ENCODE measurements around the gene ZAP70. TPM values are rescaled to one million over a fixed set of nuclear protein-coding genes. Genes with fewer than 3 reads are reported as not detected.

ZAP70 gene
- polyA plus RNA-seq, 1 donor (not counting 4 experiments of a cell fraction or from before 2014, with no cell fraction given), result 1.6 TPM

GRCh38 chr2:97663962-97664635 is 49.3 kb upstream of the ZAP70 start, which contains the start of gene ACTR1B:
Gene ACTR1B, minus strand, starts transcription at chr2:97664044. Its CDS starts 154 bp downstream, at chr2:97663890.
- DNase-seq (ENCODE audit: low read depth, low spot score) (peak; percentile 88), FAIRE-seq (no peak)
- peak within 1 kb of the TSS; percentile 89 for H3K27ac ChIP-seq (ENCODE audit: control insufficient read depth, insufficient read depth, low read length)
- no peaks in the 10 kb centered on the region for H3K9me1 ChIP-seq (ENCODE audit: control insufficient read depth, extremely low read depth, insufficient read depth, low read length)
- H3K9ac ChIP-seq (ENCODE audit: control insufficient read depth, extremely low read depth, insufficient read depth, low read length), result peak within 1 kb of the TSS; percentile 89
- H3K9me3 ChIP-seq (ENCODE audit: control insufficient read depth, low read depth, low read length), result no peaks in the 10 kb centered on the region
- H3K4me3 ChIP-seq (ENCODE audit: control insufficient read depth in 2 of 3, extremely low read depth in 1 of 3, insufficient read depth in 2 of 3, low read depth in 1 of 3, low read length in 3 of 3), result peak within 1 kb of the TSS; percentile 65 to 87 (median 82)
- no peaks in the 10 kb centered on the region for H4K20me1 ChIP-seq (ENCODE audit: control insufficient read depth, extremely low read depth, insufficient read depth, low read length)
- H3K4me1 ChIP-seq (ENCODE audit: control insufficient read depth, extremely low read depth, insufficient read depth, low read length), result peaks cover 9% of the 10 kb centered on the region
- H3K4me2 ChIP-seq (ENCODE audit: control insufficient read depth, extremely low read depth, insufficient read depth, low read depth, low read length), result peak within 1 kb of the TSS; percentile 87
- peaks cover 6% of the 10 kb centered on the region in 2 experiments for H3K36me3 ChIP-seq (ENCODE audit: control insufficient read depth in 2 of 2, extremely low read depth in 1 of 2, insufficient read depth in 2 of 2, low read length in 2 of 2)
- dilution Hi-C loops (cut with MboI; ENCODE audit: extremely low pct_ligation_motif_present, low sequenced_read_pairs), result no loop called here
- peaks cover 26% of the 10 kb centered on the region for H3K79me2 ChIP-seq (ENCODE audit: control insufficient read depth, insufficient read depth, low read length)
- H3K27me3 ChIP-seq (ENCODE audit: control insufficient read depth, extremely low read depth, insufficient read depth, low read length), result no peaks in the 10 kb centered on the region
- H2AFZ ChIP-seq (ENCODE audit: control insufficient read depth, low read length), result peak within 1 kb of the TSS; percentile 87
- TF ChIP-seq CTCF (optimal IDR thresholded peaks at IDR 0.05 in 1 of 3, IDR thresholded peaks at IDR 0.05 in 1 of 3, conservative IDR thresholded peaks at IDR 0.05 in 1 of 3; ENCODE audit: extremely low read depth in 1 of 3, insufficient read depth in 2 of 3, low read length in 3 of 3) (peak; percentile 35 to 51 (median 37)), EZH2 (IDR thresholded peaks at IDR 0.05; ENCODE audit: low read length) (no peak)

GRCh38 chr2:97664636-97664970 is 48.8 kb upstream of the ZAP70 start:
- peak overlapping the region; percentile 65 to 86 (median 76) for H3K4me3 ChIP-seq (ENCODE audit: control insufficient read depth in 2 of 3, extremely low read depth in 1 of 3, insufficient read depth in 2 of 3, low read depth in 1 of 3, low read length in 3 of 3)
- TF ChIP-seq CTCF (optimal IDR thresholded peaks at IDR 0.05 in 1 of 3, IDR thresholded peaks at IDR 0.05 in 1 of 3, conservative IDR thresholded peaks at IDR 0.05 in 1 of 3; ENCODE audit: extremely low read depth in 1 of 3, insufficient read depth in 2 of 3, low read length in 3 of 3), result no peak
- TF ChIP-seq EZH2 (IDR thresholded peaks at IDR 0.05; ENCODE audit: low read length), result no peak
- peaks cover 26% of the 10 kb centered on the region for H3K79me2 ChIP-seq (ENCODE audit: control insufficient read depth, insufficient read depth, low read length)
- H4K20me1 ChIP-seq (ENCODE audit: control insufficient read depth, extremely low read depth, insufficient read depth, low read length), result no peaks in the 10 kb centered on the region
- peak overlapping the region; percentile 89 for H3K9ac ChIP-seq (ENCODE audit: control insufficient read depth, extremely low read depth, insufficient read depth, low read length)
- H2AFZ ChIP-seq (ENCODE audit: control insufficient read depth, low read length), result peak overlapping the region; percentile 87
- no peaks in the 10 kb centered on the region for H3K9me1 ChIP-seq (ENCODE audit: control insufficient read depth, extremely low read depth, insufficient read depth, low read length)
- H3K4me1 ChIP-seq (ENCODE audit: control insufficient read depth, extremely low read depth, insufficient read depth, low read length), result peaks cover 9% of the 10 kb centered on the region
- peaks cover 6% of the 10 kb centered on the region in 2 experiments for H3K36me3 ChIP-seq (ENCODE audit: control insufficient read depth in 2 of 2, extremely low read depth in 1 of 2, insufficient read depth in 2 of 2, low read length in 2 of 2)
- DNase-seq (ENCODE audit: low read depth, low spot score) (no peak), FAIRE-seq (no peak)
- H3K9me3 ChIP-seq (ENCODE audit: control insufficient read depth, low read depth, low read length), result no peaks in the 10 kb centered on the region
- peak overlapping the region; percentile 87 for H3K4me2 ChIP-seq (ENCODE audit: control insufficient read depth, extremely low read depth, insufficient read depth, low read depth, low read length)
- dilution Hi-C loops (cut with MboI; ENCODE audit: extremely low pct_ligation_motif_present, low sequenced_read_pairs), result no loop called here
- no peaks in the 10 kb centered on the region for H3K27me3 ChIP-seq (ENCODE audit: control insufficient read depth, extremely low read depth, insufficient read depth, low read length)
- peak overlapping the region; percentile 81 for H3K27ac ChIP-seq (ENCODE audit: control insufficient read depth, insufficient read depth, low read length)

Data from keratinocyte (primary cell).